BJ (cell line): Measurements from ENCODE around the gene SOX6. TPM values are rescaled to one million over a fixed set of nuclear protein-coding genes. Genes with fewer than 3 reads are reported as not detected.

Experiments used
- CTCF ChIA-PET: fragments of 350-600 bp; formaldehyde crosslinking; extraction: SDS; loops from one replicate; lab custom pipeline; 2021; ENCODE audit warnings: antibody characterized with exemption, inconsistent platforms; lab: Yijun Ruan, JAX
- POLR2A ChIA-PET: fragments of 300-600 bp; sonication (Branson Sonifier 250); formaldehyde crosslinking; extraction: SDS; loops from one replicate; lab custom pipeline; 2021; ENCODE audit warnings: antibody characterized with exemption; lab: Charles Lee
- DNase-seq: peaks from one replicate; pipeline ENCODE4 v3.0.0-alpha.2; 2011; ENCODE audit warnings: low read depth
- H3K27me3 ChIP-seq: 2 replicates; pipeline ENCODE4 v1.6.0; 2011; ENCODE audit warnings: low read length; ENCODE audit not compliant: control insufficient read depth, insufficient read depth
- H3K36me3 ChIP-seq: 2 replicates; pipeline ENCODE4 v1.5.1; 2011; ENCODE audit warnings: low read length; ENCODE audit not compliant: control insufficient read depth, insufficient read depth
- H3K4me3 ChIP-seq: 2 replicates; pipeline ENCODE4 v1.5.1; 2011; ENCODE audit warnings: low read depth, mild to moderate bottlenecking, control low read depth, low read length
- polyA plus RNA-seq: library from polyadenylated mRNA; depleted of rRNA; stranded (reverse); fragments of >200 nt; gene quantifications from 2 replicates; pipeline ENCODE4 v1.2.3, GENCODE V29; 2011
- TF ChIP-seq, protein P1 (sequence below): IDR thresholded peaks from 2 replicates; pipeline ENCODE4 v1.5.1; 2011; ENCODE audit warnings: low read depth, mild to moderate bottlenecking, control low read depth, inconsistent platforms, low read length, moderate library complexity; ENCODE audit not compliant: insufficient read depth

The SOX6 gene
- polyA plus RNA-seq, 1 experiment: 1.9 TPM

DNA sequence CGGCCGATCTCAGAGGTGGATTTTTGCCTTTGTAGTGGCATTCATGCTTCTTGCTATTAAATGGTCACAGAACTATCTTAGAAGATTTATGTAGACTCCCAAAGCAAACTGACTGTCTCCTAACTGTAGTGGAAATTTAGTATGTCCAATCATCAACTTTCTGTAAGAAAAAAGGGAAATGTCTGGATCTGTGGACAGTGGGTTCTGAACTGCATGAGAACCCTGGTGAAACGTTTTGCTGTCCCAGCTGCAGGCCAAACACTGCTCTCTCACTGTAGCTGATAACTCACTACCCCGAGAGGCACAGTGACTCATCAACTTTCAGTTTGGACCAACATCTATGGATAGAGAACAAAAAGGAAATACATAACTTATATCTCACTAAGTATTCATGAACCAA, 387.1 kb downstream of the SOX6 start:
- ChIA-PET CTCF (no interaction called here), POLR2A (no interaction called here)
- H3K36me3 ChIP-seq: no peaks in the 10 kb centered on the region
- peak overlapping the region; percentile 7; the same call in 1 of the 2 replicates for H3K4me3 ChIP-seq
- H3K27me3 ChIP-seq: no peaks in the 10 kb centered on the region
- no peak for DNase-seq
- TF ChIP-seq, protein P1, sequence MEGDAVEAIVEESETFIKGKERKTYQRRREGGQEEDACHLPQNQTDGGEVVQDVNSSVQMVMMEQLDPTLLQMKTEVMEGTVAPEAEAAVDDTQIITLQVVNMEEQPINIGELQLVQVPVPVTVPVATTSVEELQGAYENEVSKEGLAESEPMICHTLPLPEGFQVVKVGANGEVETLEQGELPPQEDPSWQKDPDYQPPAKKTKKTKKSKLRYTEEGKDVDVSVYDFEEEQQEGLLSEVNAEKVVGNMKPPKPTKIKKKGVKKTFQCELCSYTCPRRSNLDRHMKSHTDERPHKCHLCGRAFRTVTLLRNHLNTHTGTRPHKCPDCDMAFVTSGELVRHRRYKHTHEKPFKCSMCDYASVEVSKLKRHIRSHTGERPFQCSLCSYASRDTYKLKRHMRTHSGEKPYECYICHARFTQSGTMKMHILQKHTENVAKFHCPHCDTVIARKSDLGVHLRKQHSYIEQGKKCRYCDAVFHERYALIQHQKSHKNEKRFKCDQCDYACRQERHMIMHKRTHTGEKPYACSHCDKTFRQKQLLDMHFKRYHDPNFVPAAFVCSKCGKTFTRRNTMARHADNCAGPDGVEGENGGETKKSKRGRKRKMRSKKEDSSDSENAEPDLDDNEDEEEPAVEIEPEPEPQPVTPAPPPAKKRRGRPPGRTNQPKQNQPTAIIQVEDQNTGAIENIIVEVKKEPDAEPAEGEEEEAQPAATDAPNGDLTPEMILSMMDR: no peak

DNA sequence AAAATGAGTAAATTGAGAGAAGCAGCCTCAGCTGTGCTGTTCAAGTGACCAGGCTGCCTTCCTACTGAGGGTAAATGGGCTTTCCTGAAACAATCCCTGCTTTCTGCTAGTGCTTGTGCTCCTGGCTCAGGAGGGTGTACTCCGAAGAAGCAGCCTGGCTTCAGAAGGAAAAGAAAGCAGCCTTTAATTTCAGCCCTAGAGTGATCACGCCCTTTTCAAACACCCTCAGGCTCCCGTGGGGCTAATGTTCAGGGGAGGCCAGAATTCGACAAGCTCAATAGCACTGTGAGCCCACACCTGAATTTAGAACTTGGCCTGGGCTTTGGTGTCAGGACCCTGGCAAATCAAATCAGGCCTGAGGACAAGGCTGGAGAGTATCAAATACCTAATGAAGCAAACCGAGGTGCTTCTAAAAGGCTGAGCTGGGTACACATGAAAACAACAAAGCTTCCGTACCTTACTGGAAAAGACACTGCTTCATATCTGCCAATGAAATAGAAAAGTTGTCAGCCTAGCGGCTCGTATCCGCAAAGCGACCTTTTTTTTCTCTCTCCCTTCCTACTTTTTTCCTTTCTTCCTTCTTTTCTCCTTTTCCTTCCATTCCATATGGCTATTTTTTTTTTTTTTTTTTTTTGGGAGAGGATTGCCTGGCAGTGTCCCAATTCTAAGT, 387.8 kb downstream of the SOX6 start:
- ChIA-PET CTCF (no interaction called here), POLR2A (no interaction called here)
- Histone ChIP-seq H3K4me3 (no peak overlapping the region), H3K27me3 (no peaks in the 10 kb centered on the region), H3K36me3 (no peaks in the 10 kb centered on the region)
- DNase-seq: no peak
- TF ChIP-seq, protein P1: no peak

DNA sequence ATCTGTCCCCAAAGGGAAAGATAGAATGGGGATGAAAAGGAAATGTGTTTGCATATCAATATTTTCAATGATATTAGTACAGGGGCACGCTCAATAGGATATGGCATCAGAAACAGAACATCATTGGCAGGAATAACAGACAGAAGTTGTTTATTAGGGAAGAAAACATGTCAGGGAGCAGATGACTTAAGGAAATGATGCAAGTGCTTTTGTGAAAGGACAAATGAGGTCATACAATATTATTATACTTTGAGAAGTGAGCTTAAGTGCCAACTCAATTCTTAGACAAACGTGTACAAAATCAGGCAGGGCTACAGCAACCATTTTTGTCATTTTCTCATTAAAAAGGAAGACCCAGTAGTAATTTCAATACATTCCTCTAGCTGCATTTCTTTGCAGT, 388.4 kb downstream of the SOX6 start:
- ChIA-PET POLR2A (no interaction called here), CTCF (no interaction called here)
- TF ChIP-seq, protein P1: no peak
- no peak for DNase-seq
- no peak overlapping the region for H3K4me3 ChIP-seq
- no peaks in the 10 kb centered on the region for H3K27me3 ChIP-seq
- no peaks in the 10 kb centered on the region for H3K36me3 ChIP-seq

DNA sequence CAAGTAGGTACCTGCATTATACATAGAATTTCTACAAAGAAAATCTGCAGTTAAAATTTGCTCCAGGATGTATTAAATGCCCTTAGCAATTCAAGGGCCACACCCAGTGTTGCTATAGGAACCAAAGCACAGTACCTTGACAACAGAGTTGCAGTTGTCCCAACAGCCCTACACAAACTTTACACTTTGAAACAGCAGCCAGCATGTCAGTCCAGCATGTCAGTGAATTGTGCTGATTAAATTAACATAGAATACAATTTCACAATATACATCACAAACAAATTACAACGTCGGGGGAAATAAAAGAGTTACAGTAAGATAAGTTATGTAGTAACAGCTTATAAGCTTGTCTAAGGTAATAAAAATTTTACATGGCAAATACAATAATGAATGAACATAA, 389.2 kb downstream of the SOX6 start:
- POLR2A ChIA-PET: no interaction called here
- CTCF ChIA-PET: interaction anchor here (1.4 kb wide), 1 partner anchor 148 kb away, joined by 6 read pairs; no protein-coding TSS in a partner anchor
- no peaks in the 10 kb centered on the region for H3K27me3 ChIP-seq
- TF ChIP-seq, protein P1: no peak
- H3K36me3 ChIP-seq: no peaks in the 10 kb centered on the region
- no peak for DNase-seq
- H3K4me3 ChIP-seq: no peak overlapping the region

DNA sequence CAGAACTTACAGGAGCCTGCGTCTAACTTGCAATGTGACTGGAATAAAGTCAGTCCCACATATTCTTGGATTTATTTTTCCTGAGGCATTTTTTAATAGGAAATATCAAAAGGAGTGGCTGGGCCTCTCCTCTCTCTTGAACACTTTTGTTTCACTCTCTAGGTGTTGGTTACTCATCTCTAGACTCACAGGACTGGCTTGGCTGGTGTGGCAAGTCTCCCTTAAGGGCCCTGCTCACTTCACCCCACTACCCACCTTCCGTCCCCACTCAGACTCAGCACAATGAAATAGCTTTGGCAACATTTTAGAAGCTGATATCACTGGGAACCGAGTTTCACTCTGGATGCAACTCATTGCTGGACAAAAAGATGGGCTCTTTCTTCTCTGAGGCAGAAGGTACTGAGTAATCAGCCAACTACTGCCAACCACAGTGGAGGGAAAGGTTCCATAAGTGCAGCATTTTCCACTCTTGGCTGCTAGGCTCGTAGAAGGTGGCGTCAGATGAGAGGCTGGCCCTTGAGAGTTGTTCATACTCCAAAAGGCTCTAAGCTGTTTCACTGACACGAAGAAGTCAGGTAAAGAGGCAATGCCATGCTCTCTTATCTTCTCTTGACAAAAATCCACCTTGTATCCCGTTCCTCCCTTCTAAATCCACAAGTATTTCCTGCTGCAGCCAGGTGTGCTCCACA, 390.6 kb downstream of the SOX6 start:
- no peak for DNase-seq
- ChIA-PET POLR2A (no interaction called here), CTCF (interaction anchor here (0.6 to 1.4 kb wide), 2 partner anchors 97 to 146 kb away, joined by 3 to 6 read pairs; no protein-coding TSS in a partner anchor)
- Histone ChIP-seq H3K27me3 (no peaks in the 10 kb centered on the region), H3K4me3 (no peak overlapping the region), H3K36me3 (no peaks in the 10 kb centered on the region)
- TF ChIP-seq, protein P1: no peak
